Fibroblast of lung (primary cell): ENCODE measurements around the gene ZNF774. TPM values are rescaled to one million over a fixed set of nuclear protein-coding genes. Genes with fewer than 3 reads are reported as not detected.
"Not testable (repeated sequence)": the region's sequence is repeated elsewhere in the genome, so short reads cannot be mapped to it uniquely, and the experiment has no call there.

Experiments
- DNase-seq, 2 donors: peaks; one replicate each; pipeline versions ENCODE4 v3.0.0 to v3.0.0-alpha.2; 2010; ENCODE audit warnings: low read depth in 2 of 2
- H2AFZ ChIP-seq: 2 replicates; pipeline ENCODE4 v1.5.1; 2012; ENCODE audit warnings: low read length, control low read depth, inconsistent platforms
- H3K27ac ChIP-seq: 2 replicates; pipeline ENCODE4 v1.5.1; 2011; ENCODE audit warnings: low read length, control low read depth; ENCODE audit not compliant: insufficient read depth
- H3K27me3 ChIP-seq: 2 replicates; pipeline ENCODE4 v1.5.1; 2011; ENCODE audit warnings: mild to moderate bottlenecking, low read length; ENCODE audit not compliant: control insufficient read depth, insufficient read depth
- H3K36me3 ChIP-seq: 2 replicates; pipeline ENCODE4 v1.5.1; 2011; ENCODE audit warnings: low read length; ENCODE audit not compliant: control insufficient read depth, insufficient read depth
- H3K4me1 ChIP-seq: 2 replicates; pipeline ENCODE4 v1.5.1; 2011; ENCODE audit warnings: low read length; ENCODE audit not compliant: control insufficient read depth, insufficient read depth; ENCODE audit errors: extremely low read depth
- H3K4me2 ChIP-seq: 2 replicates; pipeline ENCODE4 v1.5.1; 2011; ENCODE audit warnings: low read length, control low read depth; ENCODE audit not compliant: insufficient read depth; ENCODE audit errors: extremely low read depth
- H3K4me3 ChIP-seq, 4 experiments: fragments of 200-600 bp in 1 of 4; sonication (generic) in 1 of 4; replicated peaks in 1 of 4; 2 replicates each; pipeline ENCODE4 v1.5.1; 2011 to 2016; ENCODE audit warnings: low read length in 4 of 4, low read depth in 3 of 4, mild to moderate bottlenecking in 3 of 4, control low read depth in 2 of 4, inconsistent platforms in 1 of 4, mixed read lengths in 1 of 4; ENCODE audit not compliant: insufficient read depth in 1 of 4; ENCODE audit errors: control extremely low read depth in 1 of 4
- H3K79me2 ChIP-seq: 2 replicates; pipeline ENCODE4 v1.5.1; 2012; ENCODE audit warnings: mild to moderate bottlenecking, low read length, inconsistent platforms; ENCODE audit not compliant: control insufficient read depth, insufficient read depth
- H3K9ac ChIP-seq: 2 replicates; pipeline ENCODE4 v1.5.1; 2011; ENCODE audit warnings: mild to moderate bottlenecking, low read length, control low read depth; ENCODE audit not compliant: insufficient read depth
- H3K9me3 ChIP-seq: 2 replicates; pipeline ENCODE4 v1.5.1; 2012; ENCODE audit warnings: low read depth, low read length; ENCODE audit not compliant: control insufficient read depth, insufficient read depth
- H4K20me1 ChIP-seq: 2 replicates; pipeline ENCODE4 v1.5.1; 2011; ENCODE audit warnings: low read length; ENCODE audit not compliant: control insufficient read depth, insufficient read depth; ENCODE audit errors: extremely low read depth
- CTCF ChIP-seq, 2 donors: IDR thresholded peaks in 1 of 2; conservative IDR thresholded peaks in 1 of 2; 1 replicate in 1 of 2; 2 replicates in 1 of 2; pipeline ENCODE4 v1.5.1; 2011 to 2012; ENCODE audit warnings: low read length in 2 of 2, control low read depth in 1 of 2, inconsistent platforms in 1 of 2, low read depth in 1 of 2, mild to moderate bottlenecking in 1 of 2
- EZH2 ChIP-seq: IDR thresholded peaks from 2 replicates; pipeline ENCODE4 v1.5.1; 2012; ENCODE audit warnings: low read length, control low read depth, mild to moderate bottlenecking; ENCODE audit errors: missing control alignments
- polyA plus RNA-seq, 2 donors: library from polyadenylated mRNA; depleted of rRNA in 1 of 2; stranded (reverse) in 1 of 2; unstranded in 1 of 2; fragments of >200 nt; gene quantifications; 2 replicates each; pipeline ENCODE4 v1.2.1, GENCODE V29; 2011 to 2012; ENCODE audit warnings: missing spikeins in 1 of 2
- total RNA-seq: library from RNA; depleted of rRNA; stranded (reverse); fragments of >200 nt; gene quantifications from 2 replicates; pipeline ENCODE4 v1.2.1, GENCODE V29; 2014

The ZNF774 gene
- total and polyA plus RNA-seq, 2 donors (not counting 1 experiment from before 2014, with no cell fraction given): 1.3 to 1.8 TPM

- no peak overlapping the region for H3K4me3 ChIP-seq
- peaks cover 8% of the 10 kb centered on the region for H3K4me1 ChIP-seq
- H3K36me3 ChIP-seq: no peaks in the 10 kb centered on the region
- no peak overlapping the region for H3K27ac ChIP-seq
- H4K20me1 ChIP-seq: no peaks in the 10 kb centered on the region
- DNase-seq: no peak
- no peak overlapping the region for H3K4me2 ChIP-seq
- TF ChIP-seq CTCF (conservative IDR thresholded peaks at IDR 0.05 in 1 of 2, IDR thresholded peaks at IDR 0.05 in 1 of 2; ENCODE audit: low read depth in 1 of 2, low read length in 2 of 2) (no peak), EZH2 (no peak)
- no peaks in the 10 kb centered on the region for H3K79me2 ChIP-seq
- H3K9me3 ChIP-seq: no peaks in the 10 kb centered on the region
- H3K9ac ChIP-seq: no peak overlapping the region
- no peak overlapping the region for H2AFZ ChIP-seq
- H3K27me3 ChIP-seq: no peaks in the 10 kb centered on the region
These were observed 6.2 kb upstream of the ZNF774 start for GRCh38 chr15:90345857-90346256.

DNA sequence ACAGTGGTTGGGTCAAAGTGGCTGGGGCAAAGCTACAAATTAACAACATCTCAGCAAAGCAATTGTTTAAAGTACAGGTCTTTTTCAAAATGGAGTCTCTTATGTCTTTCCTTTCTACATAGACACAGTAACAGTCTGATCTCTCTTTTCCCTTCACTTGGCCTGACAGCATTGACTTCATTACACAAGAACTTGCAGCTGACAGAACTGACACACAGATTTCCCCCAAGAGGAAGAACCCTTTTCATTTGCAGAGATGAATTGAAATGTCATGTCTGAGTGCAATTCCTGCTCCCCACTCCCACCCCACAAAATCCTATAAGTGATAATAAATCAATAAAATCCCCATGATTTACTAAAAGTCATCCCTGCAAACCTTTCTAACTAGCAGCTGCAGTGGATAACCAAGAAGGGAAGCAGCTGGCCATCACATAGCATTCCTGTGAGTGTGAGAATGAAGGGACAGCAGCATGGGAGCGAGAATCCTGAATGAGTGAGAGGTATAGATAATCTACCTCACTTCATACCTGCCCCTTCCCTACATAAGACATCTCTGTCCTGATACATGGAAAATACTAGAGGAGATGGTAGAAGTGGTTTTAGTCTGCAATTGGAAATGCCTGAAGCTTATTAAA lies 4.5 kb upstream of the ZNF774 start:
- not testable (repeated sequence) for H3K79me2 ChIP-seq, DNase-seq, H4K20me1 ChIP-seq, H3K4me2 ChIP-seq, H3K36me3 ChIP-seq, H3K27ac ChIP-seq, H3K9me3 ChIP-seq, H3K9ac ChIP-seq, H2AFZ ChIP-seq, H3K4me1 ChIP-seq, H3K4me3 ChIP-seq, H3K27me3 ChIP-seq

DNA sequence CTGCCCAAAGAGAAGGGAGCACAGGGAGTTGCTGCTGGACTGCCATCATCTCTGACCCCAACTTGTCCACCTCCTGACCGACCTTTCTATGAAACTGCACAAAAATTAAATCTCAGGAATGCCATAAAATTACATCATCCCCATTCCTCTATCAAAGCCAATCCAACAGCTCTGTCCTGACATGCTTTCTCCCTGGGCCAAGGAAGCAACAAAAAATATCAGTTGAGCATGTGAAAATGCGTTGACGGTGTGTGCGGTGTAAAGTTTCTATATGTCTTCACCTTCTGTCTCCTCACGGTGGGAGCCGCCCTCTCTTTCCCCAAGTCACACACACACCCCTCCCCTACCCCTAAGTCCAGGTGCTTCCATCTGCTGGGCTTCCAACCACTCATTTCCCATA lies 3.6 kb upstream of the ZNF774 start:
- H3K79me2 ChIP-seq: no peaks in the 10 kb centered on the region
- H3K9ac ChIP-seq: no peak overlapping the region
- H3K27me3 ChIP-seq: no peaks in the 10 kb centered on the region
- no peak for DNase-seq
- TF ChIP-seq CTCF (conservative IDR thresholded peaks at IDR 0.05 in 1 of 2, IDR thresholded peaks at IDR 0.05 in 1 of 2; ENCODE audit: low read depth in 1 of 2, low read length in 2 of 2) (no peak), EZH2 (no peak)
- H2AFZ ChIP-seq: no peak overlapping the region
- H3K36me3 ChIP-seq: no peaks in the 10 kb centered on the region
- H3K4me2 ChIP-seq: no peak overlapping the region
- no peaks in the 10 kb centered on the region for H3K4me1 ChIP-seq
- H3K9me3 ChIP-seq: no peaks in the 10 kb centered on the region
- H3K4me3 ChIP-seq: no peak overlapping the region
- no peaks in the 10 kb centered on the region for H4K20me1 ChIP-seq
- no peak overlapping the region for H3K27ac ChIP-seq
